ENCODE measurements around the gene SPAG7. TPM values are rescaled to one million over a fixed set of nuclear protein-coding genes. Genes with fewer than 3 reads are reported as not detected.

The SPAG7 gene
- total RNA-seq, 1 experiment from 2014 or later = 97.3 TPM

GRCh38 chr17:4967539-4968485 lies at the start of gene SPAG7 (continued):
- TF ChIP-seq ZNF532 (CRISPR knock-in tag; IDR thresholded peaks at IDR 0.05; ENCODE audit: borderline replicate concordance) (no peak), NR2C2 (CRISPR knock-in tag; IDR thresholded peaks at IDR 0.05) (0 out of 2 replicates have a peak, but pooled peaks have one; percentile 28), NR1H2 (CRISPR knock-in tag; IDR thresholded peaks at IDR 0.05) (no peak), EMX1 (CRISPR knock-in tag; IDR thresholded peaks at IDR 0.05) (no peak), ZBTB43 (CRISPR knock-in tag; IDR thresholded peaks at IDR 0.05) (no peak), HMGXB4 (CRISPR knock-in tag; IDR thresholded peaks at IDR 0.05) (peak; percentile 68), ZBTB21 (CRISPR knock-in tag; IDR thresholded peaks at IDR 0.05; ENCODE audit: borderline replicate concordance) (no peak), MYBL2 (CRISPR knock-in tag; IDR thresholded peaks at IDR 0.05) (no peak), PRRX2 (CRISPR knock-in tag; IDR thresholded peaks at IDR 0.05) (no peak), ELF4 (CRISPR knock-in tag; IDR thresholded peaks at IDR 0.05; ENCODE audit: low read depth) (no peak), ZNF219 (CRISPR knock-in tag; IDR thresholded peaks at IDR 0.05; ENCODE audit: borderline replicate concordance) (peak; percentile 40; the same call in 1 of the 2 replicates), CREB1 (CRISPR knock-in tag; IDR thresholded peaks at IDR 0.05) (no peak; the same call in 1 of the 2 replicates), KAT7 (CRISPR knock-in tag; IDR thresholded peaks at IDR 0.05; ENCODE audit: borderline replicate concordance) (no peak), ZNF671 (CRISPR knock-in tag; IDR thresholded peaks at IDR 0.05) (no peak), CDX4 (CRISPR knock-in tag; IDR thresholded peaks at IDR 0.05; ENCODE audit: borderline replicate concordance) (no peak), ATF3 (CRISPR knock-in tag; conservative IDR thresholded peaks at IDR 0.05) (no peak), OVOL2 (CRISPR knock-in tag; IDR thresholded peaks at IDR 0.05; ENCODE audit: borderline replicate concordance) (no peak), MLX (CRISPR knock-in tag; IDR thresholded peaks at IDR 0.05) (no peak), FOXP4 (CRISPR knock-in tag; IDR thresholded peaks at IDR 0.05) (peak; percentile 89), SMAD3 (CRISPR knock-in tag; IDR thresholded peaks at IDR 0.05; ENCODE audit: borderline replicate concordance) (no peak), ZNF396 (CRISPR knock-in tag; IDR thresholded peaks at IDR 0.05; ENCODE audit: borderline replicate concordance) (no peak), JUN (CRISPR knock-in tag; IDR thresholded peaks at IDR 0.05) (no peak; the same call in 1 of the 2 replicates), SP1 (CRISPR knock-in tag; conservative IDR thresholded peaks at IDR 0.05) (no peak; the same call in 1 of the 2 replicates), ATF1 (CRISPR knock-in tag; IDR thresholded peaks at IDR 0.05) (no peak)
